Activated CD8-positive, alpha-beta memory T cell treated with anti-CD3 and anti-CD28 coated beads, Interleukin-2, amount 50 U/mL, for 24 hours (primary cell): ENCODE measurements around the gene PLCL2.

ENCODE experiments used
- DNase-seq: peaks from one replicate; pipeline ENCODE4 v3.0.0-alpha.2; 2020; ENCODE audit errors: extremely low read depth

The PLCL2 gene

DNA sequence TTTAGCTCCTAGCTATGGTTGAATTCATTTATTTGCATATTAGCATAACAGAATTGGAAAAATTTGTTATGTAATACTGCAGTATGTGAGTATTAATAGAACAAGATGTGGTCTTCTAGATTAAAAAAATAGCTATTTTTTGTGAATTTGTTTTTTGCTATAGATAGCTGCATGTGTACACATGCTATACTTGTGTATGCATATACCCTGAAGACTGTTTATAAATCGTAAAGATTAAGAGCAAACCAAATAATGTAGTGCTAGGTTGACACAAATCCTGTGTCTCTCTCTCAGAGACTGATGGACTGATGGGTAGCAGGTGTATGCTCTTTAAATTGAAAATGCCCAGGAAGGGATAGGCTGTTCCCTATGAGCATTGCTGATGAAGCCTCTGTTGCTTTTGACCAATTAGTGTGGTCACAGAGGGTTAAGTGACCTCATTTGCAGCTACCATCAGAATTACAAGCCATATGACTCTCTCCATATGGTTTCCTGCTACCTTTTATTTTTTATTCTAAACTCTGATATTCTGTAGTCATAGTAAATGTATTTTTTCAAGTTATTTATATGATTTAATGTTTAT lies 9.0 kb downstream of the PLCL2 start:
- DNase-seq, result no peak

DNA sequence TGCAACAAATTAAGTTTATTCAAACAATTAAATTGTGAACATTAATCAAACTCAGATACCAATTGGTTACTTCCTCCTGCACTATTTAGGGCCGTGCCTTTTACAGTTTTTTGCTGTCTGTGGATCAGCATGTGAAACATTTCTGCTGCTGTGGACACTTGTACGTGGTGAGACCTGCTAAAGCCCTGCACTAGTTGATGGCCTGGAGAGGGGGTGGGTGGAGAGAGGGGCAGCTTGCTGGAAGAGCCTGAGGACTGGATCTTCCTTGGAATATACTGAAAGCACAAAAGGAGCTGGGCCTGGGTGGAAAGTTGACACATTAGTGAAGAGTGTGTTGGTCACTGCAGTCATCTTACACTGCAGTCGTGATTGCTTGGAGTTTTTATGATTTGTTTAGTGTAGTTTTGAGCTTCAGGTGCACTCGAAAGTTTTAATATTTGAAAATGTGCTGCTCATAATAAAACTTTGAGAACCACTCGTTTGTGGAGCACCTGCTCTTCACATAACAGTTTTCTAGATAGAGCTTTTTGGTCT lies 11.4 kb downstream of the PLCL2 start:
- DNase-seq, result no peak

DNA sequence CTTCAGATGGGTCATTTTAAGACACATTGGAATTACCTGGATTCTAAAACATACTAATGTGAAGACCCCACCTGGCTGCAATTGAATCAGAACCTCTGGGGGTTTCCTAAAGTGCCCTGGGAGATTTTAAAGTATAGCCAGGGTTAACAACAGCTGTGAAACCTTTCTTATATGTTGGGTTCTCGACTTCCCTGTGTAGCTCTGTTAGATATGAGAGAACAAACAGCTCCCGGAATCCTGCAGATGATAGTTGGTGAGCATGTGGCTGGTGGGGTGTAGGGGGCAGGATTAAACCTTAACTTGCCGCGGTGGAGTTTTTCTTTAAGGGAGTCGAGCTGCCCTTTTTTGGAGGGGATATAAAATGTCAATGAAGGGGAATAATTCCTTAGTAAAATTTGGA lies 12.1 kb downstream of the PLCL2 start:
- DNase-seq, result no peak

DNA sequence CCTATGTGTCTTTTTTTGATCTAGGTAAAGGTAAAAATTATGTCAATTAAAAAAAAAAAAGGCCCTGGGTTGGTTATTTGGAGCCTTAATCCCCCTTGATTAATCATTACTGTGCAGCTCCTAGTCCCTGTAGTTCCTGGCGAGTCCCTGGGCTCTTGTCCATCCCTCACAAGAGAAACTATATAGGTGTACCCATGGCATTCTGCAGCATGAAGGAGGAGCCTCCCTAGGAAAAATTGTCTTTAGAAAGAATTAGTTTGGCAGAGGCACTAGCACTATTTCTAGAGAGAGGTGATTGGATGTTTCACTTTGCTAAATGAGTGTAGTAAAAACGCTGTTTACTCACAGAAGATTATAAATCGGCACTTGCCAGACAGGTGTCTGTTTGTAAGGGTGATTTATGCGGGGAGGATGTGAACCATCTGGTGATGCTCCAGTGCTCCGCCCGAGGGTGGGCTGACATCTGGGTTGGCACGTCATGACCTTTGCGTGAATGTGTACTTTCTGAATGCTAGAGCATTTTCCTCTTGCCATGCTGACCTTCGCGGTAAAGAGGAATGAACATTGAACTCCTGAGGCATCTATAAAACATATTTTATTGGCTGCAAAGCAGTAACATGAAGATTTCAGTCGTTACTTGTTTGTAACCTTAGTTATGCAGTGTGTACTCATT lies 12.6 kb downstream of the PLCL2 start:
- DNase-seq, result no peak

DNA sequence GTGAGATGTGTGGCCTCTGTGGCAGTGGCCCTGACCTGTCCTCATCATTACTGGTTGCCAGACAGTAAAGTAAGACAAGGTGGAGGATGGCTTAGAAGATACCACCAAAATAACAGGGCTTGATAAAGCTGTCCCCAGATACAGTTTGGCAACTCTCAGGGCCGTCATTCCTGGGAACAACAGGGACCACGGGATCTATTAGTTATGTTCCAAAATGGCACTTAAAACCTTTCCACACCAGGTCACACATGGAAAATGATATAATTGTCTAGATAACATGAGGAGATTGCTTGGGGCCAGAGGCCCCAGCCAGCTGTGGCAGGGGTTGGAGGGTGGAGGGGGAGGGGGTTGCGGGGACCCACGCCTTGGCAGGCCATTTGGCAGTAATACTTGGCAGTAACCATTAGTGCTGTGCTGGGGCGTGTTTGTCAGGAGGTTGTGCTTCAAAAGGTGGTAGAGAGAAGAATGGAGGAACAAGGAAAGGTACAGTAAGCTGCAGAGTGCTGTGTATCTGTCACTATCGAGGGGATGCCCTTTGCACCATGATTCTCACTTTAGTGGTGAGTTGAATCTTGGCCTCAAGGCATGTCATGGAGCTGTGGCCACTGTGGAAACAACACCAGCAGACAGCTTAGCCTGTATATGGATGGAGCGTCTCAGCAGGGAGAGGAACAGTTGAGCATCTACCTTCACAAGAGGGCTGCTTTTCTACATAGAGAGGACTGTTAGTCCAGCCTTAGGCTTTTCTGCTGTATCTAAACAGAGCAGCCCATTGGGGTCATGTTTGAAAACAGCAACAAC lies 14.0 kb downstream of the PLCL2 start:
- DNase-seq, result no peak

DNA sequence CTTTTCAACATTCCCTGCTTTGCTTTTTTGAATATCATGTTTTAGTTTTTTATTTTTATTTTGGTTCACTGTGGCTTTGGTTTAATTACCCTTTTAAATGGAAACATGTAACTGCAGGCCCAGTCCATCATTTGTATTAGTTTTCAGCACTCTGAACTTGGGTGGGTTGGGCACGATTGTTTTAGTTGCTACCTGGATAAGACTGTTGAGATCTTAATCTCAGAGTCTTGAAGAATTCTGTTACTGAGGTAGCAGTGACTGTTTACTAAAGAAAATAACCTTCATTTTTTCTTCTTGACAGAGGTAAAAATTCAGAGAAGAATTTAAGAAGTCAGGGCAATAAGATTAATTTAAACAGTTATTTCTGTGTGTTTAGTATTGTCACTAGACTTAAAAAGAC lies 15.2 kb downstream of the PLCL2 start:
- no peak for DNase-seq

DNA sequence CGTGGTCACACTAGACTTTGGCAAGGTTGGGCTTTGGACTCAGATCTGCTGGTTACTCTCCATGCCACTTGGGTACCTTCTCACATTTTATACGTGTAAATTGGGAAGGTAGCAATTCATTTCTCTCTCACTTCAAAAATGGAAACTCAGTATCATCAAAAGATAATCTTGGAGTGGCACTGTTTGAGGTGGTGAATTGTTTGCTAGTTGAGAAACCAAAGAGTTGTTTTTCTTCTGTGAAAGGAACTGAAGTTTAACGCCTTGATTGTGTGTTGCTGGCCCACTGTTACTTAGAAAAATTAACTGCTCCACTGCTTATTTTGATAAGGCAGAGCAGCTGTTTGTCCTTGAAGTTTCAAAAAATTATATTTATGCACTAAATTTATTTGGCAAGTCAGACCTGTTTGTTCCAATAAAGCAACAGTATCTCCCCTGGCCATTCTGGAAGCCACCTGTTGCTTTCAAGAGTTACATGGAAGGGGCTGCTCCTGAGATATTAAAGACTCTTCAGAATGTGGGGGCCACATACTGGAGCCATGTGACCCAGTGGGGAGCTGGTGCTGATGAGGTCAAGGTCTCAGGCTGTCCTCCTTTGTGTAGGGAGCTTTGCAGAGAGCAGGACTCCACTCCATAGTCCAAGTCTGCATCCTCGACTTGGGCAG lies 16.2 kb downstream of the PLCL2 start:
- no peak for DNase-seq

DNA sequence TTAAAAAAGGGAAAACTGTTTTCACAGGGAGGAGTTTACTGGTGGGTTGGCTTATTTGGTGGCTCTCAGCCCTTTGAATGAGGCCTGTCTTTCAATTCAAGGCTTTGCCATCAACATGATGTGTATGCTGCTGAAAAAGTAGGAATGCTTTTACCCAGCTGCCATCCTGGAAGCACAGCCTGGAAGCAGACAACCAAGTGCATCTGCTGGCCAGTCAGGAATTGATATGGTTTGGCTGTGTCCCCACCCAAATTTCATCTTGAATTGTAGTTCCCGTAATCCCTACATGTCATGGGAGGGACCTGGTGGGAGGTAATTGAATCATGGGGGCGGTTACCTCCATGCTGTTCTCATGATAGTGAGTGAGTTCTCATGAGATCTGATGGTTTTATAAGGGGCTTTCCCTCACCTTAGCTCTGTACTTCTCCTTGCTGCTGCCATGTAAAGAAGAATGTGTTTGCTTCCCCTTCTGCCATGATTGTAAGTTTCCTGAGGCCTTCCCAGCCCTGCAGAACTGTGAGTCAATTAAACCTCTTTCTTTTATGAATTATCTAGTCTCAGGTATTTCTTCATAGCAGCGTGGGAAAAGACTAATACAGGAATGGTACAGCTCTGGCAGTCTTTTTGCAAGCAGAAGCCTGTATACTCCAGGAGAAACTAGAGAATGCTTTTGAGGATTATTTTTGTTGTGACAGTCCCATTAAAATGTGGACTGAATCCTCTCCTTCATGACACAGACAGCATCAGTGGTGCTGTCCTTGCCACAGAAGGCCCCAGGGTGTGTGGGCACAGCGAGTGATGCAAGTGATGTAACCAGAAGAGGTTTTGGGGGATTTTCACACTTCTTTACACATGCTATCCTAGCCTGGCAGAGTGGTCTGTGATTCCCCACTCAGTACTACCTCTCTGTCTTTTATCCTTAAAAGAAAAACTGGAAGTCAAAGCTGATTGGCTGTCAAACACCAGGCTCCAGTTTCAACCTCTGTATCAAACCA lies 20.0 kb downstream of the PLCL2 start:
- no peak for DNase-seq

DNA sequence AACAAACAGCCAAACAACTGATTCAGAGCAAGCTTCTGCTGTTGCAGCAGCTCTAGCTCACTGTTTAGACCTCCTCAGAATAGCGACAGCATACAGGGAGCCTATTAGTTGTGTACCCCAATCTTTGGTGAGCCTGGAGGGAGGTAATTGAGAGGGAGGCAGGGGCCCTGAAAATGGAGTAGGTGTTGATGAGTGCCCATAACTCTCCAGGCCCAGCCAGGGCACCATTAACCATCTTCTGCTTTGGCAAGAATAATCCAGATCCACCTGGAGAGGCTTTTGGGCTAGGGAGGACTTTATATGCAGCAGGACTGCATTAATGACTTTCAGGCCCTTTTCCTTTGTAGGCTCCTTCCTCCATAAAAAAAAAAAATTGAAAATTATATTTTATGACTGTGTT lies 20.9 kb downstream of the PLCL2 start:
- no peak for DNase-seq

DNA sequence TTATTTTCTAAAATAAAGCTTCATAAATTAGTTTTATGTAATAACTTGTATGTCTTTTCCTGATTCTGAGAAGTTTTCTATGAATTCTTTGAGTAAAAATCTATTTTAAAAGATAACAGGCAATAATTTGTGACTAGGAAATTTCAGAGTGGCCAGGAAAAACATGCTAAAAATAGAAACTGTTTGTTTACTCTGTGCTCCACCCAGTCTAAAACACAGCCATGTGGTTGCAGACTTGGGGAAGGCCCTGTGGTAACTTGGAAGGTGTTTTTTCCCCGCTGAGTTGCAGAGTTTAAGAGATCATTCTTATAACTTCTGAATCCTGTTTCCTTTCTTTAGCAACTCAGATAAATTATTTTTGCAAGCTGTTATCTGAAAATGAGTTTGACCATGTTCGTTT lies 21.9 kb downstream of the PLCL2 start:
- DNase-seq, result no peak

DNA sequence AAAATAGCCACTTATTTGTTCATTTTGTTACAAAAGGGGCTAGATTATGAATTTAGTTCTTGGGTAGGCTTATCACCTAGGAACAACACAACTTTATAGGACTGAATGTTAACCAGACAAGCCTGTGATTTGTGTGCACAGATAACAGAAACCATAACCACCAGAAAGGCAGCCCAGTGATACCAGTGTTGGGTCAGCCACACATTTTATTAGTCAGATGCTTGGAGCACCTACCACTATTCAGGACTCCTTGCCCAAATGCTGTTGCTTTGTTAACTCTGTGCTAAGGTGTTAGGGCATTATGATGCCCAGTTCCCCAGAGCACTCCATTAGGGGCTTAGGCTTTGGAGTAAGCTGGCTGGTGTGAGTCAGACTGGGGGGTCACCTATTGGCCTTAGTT lies 22.5 kb downstream of the PLCL2 start:
- no peak for DNase-seq

DNA sequence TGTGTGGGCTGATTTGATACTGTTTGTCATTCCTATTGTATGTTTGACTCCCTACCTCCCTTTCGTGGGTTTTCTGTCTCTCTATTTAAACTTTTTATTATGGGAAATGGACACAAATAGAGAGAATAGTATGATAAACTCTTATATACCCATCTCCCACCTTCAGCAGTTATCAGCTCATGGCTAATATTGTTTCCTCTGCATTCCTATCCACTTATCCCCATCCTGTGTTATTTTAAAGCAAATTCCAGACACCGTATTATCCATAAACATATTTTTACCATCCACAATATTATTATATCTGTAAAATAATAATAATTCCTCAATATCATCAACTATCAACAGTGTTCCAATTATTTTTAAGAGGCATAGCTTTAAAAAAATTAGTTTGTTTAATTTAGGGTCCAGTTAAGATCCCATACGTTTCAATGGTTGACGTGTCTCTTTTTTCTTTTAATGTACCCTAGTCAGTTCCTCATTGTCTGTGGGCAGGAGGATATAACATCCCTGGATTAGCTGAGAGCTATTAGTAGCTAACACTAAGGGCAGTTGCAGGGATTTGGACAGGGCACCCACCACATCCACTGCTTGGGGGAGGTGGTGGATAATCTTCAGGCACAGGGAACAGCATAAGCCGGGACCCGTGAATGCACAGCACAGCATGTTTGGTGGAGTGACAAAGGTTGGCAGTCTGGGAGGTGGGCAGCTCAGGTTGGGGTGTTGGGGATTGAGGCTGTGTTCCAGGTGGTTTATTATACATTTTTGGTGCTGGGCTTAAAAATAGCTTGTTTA lies 23.5 kb downstream of the PLCL2 start:
- no peak for DNase-seq

DNA sequence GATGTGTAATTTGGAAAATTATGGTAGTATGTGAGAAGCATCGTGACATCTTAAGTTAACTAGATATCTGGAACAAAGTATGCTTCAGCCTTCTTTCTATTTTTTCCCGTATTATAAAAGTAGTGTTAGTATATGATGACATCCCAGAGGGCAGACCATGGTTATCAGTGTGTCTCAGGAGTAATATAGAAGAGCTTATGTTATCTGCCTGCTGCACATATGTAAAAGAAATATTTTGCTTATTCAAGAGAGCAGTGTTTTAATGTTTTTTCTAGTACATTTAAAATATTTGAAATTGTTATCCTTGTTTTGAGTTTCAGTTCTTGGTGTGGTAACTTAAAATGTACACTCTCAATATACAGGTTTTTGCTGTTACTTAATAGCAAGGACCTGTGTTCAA lies 24.1 kb downstream of the PLCL2 start:
- no peak for DNase-seq

DNA sequence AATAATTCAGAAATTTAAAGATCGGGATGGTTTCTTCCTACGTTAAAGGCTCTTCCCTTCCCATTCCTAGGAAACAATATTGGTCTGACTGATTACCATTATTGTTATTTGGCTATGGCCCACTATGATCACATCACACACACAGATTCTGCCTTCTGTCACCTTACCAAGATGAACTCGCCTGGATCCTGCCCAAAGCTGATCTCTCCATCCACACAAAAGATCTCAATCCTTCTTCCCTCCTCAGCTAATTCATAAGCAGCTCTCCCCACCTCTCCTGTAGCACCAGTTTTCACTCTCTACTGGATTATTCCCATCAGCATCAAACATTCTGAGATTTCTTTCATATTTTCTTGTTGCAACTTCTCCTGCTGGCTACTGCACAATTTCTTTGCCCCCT lies 25.0 kb downstream of the PLCL2 start:
- no peak for DNase-seq

DNA sequence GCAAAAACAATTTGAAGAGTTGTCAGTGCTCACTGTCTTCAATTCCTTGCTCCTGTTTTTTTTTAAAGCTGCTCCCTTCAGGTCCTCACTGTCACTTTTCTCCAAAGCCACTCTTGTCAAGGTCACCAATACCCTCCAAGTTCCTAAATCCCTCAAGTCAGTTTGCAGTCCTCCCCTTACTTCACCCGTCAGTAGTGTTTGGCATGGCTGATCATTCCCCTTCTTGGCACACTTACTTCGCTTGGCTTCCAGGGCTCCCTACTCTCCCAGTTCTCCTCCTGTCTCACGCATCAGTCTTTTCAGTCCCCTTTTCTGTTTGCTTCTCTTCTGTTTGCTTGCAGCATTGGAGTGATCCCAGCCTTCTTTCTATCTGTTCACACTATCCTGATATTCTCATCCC lies 25.5 kb downstream of the PLCL2 start:
- no peak for DNase-seq

DNA sequence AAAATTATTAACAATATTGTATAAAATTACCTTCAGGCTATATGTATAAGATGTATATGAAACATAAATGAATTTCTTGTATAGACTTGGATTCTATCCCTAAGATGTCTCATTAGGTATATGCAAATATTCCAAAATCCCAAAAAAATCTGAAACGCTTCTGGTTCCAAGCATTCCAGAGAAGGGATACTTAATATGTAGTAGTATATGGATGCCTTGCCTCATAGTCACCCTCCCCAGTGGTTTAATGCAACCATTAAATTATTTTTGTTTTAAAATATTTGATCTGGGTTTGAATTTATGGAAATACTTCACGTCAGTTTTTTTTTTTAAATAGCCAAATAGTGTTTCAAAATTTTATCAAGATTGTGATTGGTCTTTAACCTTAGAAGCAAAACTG lies 27.2 kb downstream of the PLCL2 start:
- DNase-seq, result no peak

DNA sequence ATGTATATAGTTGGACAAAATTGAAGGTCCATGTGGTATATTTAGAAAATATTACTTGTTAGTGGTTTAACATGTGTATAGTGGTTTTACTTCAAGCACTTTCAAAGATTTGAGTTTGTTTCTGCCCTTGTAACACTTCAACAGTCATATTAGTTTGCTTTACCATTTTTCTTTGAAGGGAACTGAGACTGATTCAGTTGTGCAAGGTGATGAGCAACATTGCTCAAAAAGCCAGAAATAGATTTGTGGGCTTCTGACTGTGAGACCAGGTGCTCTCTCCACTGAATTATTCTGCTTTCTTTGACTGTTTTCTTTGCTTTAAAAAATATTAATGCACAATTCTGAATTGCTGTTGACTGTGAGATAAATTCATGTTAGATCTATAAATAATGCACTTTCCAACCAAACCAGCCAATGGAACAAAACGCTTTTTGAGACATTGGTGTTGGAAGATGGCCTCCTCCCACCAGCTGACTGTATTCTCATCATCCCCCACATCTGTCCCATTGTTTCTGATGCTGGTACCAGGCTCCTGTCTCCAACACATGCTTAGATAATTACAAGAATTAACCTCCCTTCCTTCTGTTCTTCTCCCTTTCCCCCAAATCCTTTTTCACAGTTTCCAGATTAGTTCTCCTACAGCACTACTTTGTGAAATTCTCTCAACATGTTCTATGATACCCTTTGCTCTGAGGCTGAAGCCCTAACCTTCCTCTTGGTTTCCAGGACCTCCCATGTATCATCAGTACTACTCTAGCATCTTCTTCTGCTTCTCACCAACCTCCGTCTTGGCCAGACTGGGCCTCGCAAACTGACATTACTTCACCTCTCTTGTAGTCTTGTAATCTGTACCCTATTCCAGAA lies 27.9 kb downstream of the PLCL2 start:
- no peak for DNase-seq

DNA sequence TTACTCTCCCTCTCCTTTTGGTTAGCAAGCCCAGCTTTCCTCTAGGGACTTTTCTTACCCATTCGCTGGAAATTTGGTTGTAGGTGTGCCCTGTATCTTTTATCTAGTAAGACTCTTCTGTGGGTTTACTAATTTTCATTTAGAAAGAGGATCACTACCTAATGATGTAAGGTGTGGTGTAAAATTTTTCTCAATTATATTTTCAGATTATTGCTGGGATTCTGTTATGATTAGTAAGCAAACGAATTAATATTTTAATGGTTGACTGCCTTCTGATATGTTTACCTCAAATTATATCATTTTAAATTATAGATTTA lies 28.5 kb downstream of the PLCL2 start:
- no peak for DNase-seq

DNA sequence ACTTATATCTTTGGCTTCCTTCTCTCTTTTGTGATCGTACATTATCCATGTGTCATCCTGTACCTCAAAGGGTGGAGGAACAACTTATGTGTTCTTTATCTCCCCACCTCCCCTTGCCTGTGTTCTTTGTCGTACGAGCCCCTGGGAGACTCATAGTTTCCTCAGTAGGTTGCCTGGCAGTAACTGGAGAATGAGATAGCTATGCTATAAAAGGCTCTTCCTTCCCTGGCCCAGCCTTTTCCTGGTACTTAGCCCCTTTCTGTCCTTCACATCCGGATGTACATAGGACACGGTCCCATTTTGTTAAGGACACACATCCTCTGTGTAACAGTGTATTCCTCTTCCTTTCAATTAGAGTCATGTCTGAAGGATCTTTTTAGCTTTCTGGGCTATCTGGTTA lies 32.1 kb downstream of the PLCL2 start:
- DNase-seq, result no peak
